ENCODE data around the gene EBP.
A peak's percentile ranks its signal among the peaks of the same experiment; 100 is the strongest.

The EBP gene

DNA sequence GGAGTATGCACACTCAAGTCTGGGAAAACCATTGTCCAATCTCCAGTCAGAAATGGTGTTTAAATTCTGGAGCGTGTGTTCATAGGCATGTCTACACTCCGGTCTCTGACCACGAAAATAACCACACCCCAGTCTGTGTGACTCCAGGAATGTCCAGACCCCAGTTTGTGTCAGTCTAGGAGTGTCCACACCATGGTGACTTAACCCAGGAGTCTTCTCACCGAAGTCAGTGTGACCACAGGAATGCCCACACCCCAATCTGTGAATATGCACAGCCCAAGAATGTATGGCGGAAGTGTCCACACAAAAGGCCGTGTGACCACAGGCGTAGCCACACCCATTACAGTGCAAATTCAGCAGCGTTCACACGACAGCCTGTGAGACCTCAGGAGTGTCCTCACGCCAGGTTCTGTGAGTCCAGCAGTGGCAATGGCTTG, 34.2 kb upstream of the EBP start:
- TF ChIP-seq SPI1 (IDR thresholded peaks at IDR 0.05; ENCODE audit: borderline replicate concordance, low read depth) (no peak), POLR2AphosphoS5 (IDR thresholded peaks at IDR 0.05; ENCODE audit: low read depth) (0 out of 2 replicates have a peak, but pooled peaks have one; percentile 25)
- no peak for DNase-seq (ENCODE audit: low read depth in 1 of 2, low spot score in 1 of 2)
- H3K4me3 ChIP-seq (replicated peaks; ENCODE audit: insufficient read depth, low read length), result no peak overlapping the region
- H3K27me3 ChIP-seq (ENCODE audit: insufficient read depth, poor library complexity, severe bottlenecking), result no peaks in the 10 kb centered on the region
- H3K27ac ChIP-seq (replicated peaks), result no peak overlapping the region

- no peak for DNase-seq (ENCODE audit: low read depth in 1 of 2, low spot score in 1 of 2)
These were observed 33.6 kb upstream of the EBP start for GRCh38 chrX:48488034-48488433.

DNA sequence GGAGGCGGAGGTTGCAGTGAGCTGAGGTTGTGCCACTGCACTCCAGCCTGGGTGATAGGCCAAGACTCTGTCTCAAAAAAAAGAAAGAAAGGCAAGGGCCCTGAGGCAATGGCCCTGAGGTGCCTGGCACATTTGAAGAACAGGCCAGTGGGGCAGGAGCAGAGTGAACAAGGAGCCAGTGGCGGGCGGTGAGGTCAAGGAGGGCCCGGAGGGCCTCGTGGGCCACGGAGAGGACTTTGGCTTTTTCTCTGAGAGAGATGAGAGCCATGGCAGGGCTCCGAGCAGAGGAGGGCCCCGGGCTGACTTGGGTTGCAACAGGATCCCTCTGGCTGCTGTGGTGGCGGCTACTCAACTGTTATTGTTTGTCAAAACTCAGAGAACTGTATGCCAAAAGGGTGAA, 32.3 kb upstream of the EBP start:
- H3K4me3 ChIP-seq (replicated peaks; ENCODE audit: insufficient read depth, low read length), result no peak overlapping the region
- H3K27ac ChIP-seq (replicated peaks), result no peak overlapping the region
- H3K27me3 ChIP-seq (ENCODE audit: insufficient read depth, poor library complexity, severe bottlenecking), result no peaks in the 10 kb centered on the region
- no peak for DNase-seq (ENCODE audit: low read depth in 1 of 2, low spot score in 1 of 2)
- TF ChIP-seq, protein P1, sequence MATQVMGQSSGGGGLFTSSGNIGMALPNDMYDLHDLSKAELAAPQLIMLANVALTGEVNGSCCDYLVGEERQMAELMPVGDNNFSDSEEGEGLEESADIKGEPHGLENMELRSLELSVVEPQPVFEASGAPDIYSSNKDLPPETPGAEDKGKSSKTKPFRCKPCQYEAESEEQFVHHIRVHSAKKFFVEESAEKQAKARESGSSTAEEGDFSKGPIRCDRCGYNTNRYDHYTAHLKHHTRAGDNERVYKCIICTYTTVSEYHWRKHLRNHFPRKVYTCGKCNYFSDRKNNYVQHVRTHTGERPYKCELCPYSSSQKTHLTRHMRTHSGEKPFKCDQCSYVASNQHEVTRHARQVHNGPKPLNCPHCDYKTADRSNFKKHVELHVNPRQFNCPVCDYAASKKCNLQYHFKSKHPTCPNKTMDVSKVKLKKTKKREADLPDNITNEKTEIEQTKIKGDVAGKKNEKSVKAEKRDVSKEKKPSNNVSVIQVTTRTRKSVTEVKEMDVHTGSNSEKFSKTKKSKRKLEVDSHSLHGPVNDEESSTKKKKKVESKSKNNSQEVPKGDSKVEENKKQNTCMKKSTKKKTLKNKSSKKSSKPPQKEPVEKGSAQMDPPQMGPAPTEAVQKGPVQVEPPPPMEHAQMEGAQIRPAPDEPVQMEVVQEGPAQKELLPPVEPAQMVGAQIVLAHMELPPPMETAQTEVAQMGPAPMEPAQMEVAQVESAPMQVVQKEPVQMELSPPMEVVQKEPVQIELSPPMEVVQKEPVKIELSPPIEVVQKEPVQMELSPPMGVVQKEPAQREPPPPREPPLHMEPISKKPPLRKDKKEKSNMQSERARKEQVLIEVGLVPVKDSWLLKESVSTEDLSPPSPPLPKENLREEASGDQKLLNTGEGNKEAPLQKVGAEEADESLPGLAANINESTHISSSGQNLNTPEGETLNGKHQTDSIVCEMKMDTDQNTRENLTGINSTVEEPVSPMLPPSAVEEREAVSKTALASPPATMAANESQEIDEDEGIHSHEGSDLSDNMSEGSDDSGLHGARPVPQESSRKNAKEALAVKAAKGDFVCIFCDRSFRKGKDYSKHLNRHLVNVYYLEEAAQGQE (IDR thresholded peaks at IDR 0.05; ENCODE audit: insufficient replicate concordance, low read depth), result no peak

More at GRCh38 chrX:48488034-48488433, 33.6 kb upstream of the EBP start:
- H3K4me3 ChIP-seq (replicated peaks; ENCODE audit: insufficient read depth, low read length), result no peak overlapping the region
- no peak overlapping the region for H3K27ac ChIP-seq (replicated peaks)
- no peak for TF ChIP-seq GABPA (IDR thresholded peaks at IDR 0.05; ENCODE audit: low read depth)
- no peak for TF ChIP-seq CTCF (IDR thresholded peaks at IDR 0.05; ENCODE audit: insufficient read depth, low read length)
- TF ChIP-seq POLR2AphosphoS5 (IDR thresholded peaks at IDR 0.05; ENCODE audit: low read depth), result no peak
- TF ChIP-seq, protein P1 (IDR thresholded peaks at IDR 0.05; ENCODE audit: insufficient replicate concordance, low read depth), result no peak
- TF ChIP-seq SPI1 (IDR thresholded peaks at IDR 0.05; ENCODE audit: borderline replicate concordance, low read depth), result no peak
- no peaks in the 10 kb centered on the region for H3K27me3 ChIP-seq (ENCODE audit: insufficient read depth, poor library complexity, severe bottlenecking)

GRCh38 chrX:48489892-48490291, 31.7 kb upstream of the EBP start:
- H3K4me3 ChIP-seq (replicated peaks; ENCODE audit: insufficient read depth, low read length), result no peak overlapping the region
- no peak overlapping the region for H3K27ac ChIP-seq (replicated peaks)
- H3K27me3 ChIP-seq (ENCODE audit: insufficient read depth, poor library complexity, severe bottlenecking), result no peaks in the 10 kb centered on the region
- no peak for DNase-seq (ENCODE audit: low read depth in 1 of 2, low spot score in 1 of 2)
- TF ChIP-seq GABPA (IDR thresholded peaks at IDR 0.05; ENCODE audit: low read depth) (no peak), SPI1 (IDR thresholded peaks at IDR 0.05; ENCODE audit: borderline replicate concordance, low read depth) (no peak), CTCF (IDR thresholded peaks at IDR 0.05; ENCODE audit: insufficient read depth, low read length) (no peak), POLR2AphosphoS5 (IDR thresholded peaks at IDR 0.05; ENCODE audit: low read depth) (no peak)
- TF ChIP-seq, protein P1 (IDR thresholded peaks at IDR 0.05; ENCODE audit: insufficient replicate concordance, low read depth), result no peak

All from HL-60 (cell line).